ENCODE data around the gene PLAC8. TPM values are rescaled to one million over a fixed set of nuclear protein-coding genes. Genes with fewer than 3 reads are reported as not detected.
"Not testable (repeated sequence)": the region's sequence is repeated elsewhere in the genome, so short reads cannot be mapped to it uniquely, and the experiment has no call there.

PLAC8 gene
- total RNA-seq, 1 donor from 2014 or later: 4.5 TPM

- intact Hi-C loops (cut with DNase I): no loop called here
- DNase-seq (ENCODE audit: low spot score) (no peak), ATAC-seq (no peak)
Observed at GRCh38 chr4:83113429-83113786, 1.1 kb downstream of the PLAC8 start.

GRCh38 chr4:83112678-83113428 lies 1.7 kb downstream of the PLAC8 start:
- no peak for DNase-seq (ENCODE audit: low spot score)
- ATAC-seq: no peak
- intact Hi-C loops (cut with DNase I): no loop called here

- no peak for ATAC-seq
- DNase-seq (ENCODE audit: low spot score): no peak
- intact Hi-C loops (cut with DNase I): no loop called here
Observed at GRCh38 chr4:83112231-83112630, 2.3 kb downstream of the PLAC8 start.

- ATAC-seq; DNase-seq (ENCODE audit: low spot score); intact Hi-C loops (cut with DNase I): not testable (repeated sequence)
Observed at GRCh38 chr4:83111751-83112141, 2.8 kb downstream of the PLAC8 start.

- ATAC-seq: no peak
- no peak for DNase-seq (ENCODE audit: low spot score)
- intact Hi-C loops (cut with DNase I): no loop called here
Observed at GRCh38 chr4:83110970-83111750, 3.4 kb downstream of the PLAC8 start.

- intact Hi-C loops (cut with DNase I): no loop called here
- peak; percentile 90 for ATAC-seq
- DNase-seq (ENCODE audit: low spot score): peak; percentile 85
Observed at GRCh38 chr4:83110223-83110945, 4.1 kb downstream of the PLAC8 start.

- DNase-seq (ENCODE audit: low spot score): peak; percentile 61
- peak; percentile 65 for ATAC-seq
- intact Hi-C loops (cut with DNase I): no loop called here
Observed at GRCh38 chr4:83109480-83110222, 4.9 kb downstream of the PLAC8 start.

GRCh38 chr4:83108101-83108861 lies 6.2 kb downstream of the PLAC8 start:
- intact Hi-C loops (cut with DNase I): no loop called here
- DNase-seq (ENCODE audit: low spot score): no peak

GRCh38 chr4:83107631-83108030 lies 6.9 kb downstream of the PLAC8 start:
- intact Hi-C loops (cut with DNase I): no loop called here
- ATAC-seq: no peak

More at GRCh38 chr4:83108101-83108861, 6.2 kb downstream of the PLAC8 start:
- no peak for ATAC-seq

GRCh38 chr4:83104991-83105390 lies 9.5 kb downstream of the PLAC8 start:
- DNase-seq (ENCODE audit: low spot score) (no peak), ATAC-seq (no peak)
- intact Hi-C loops (cut with DNase I): no loop called here

More at GRCh38 chr4:83107631-83108030, 6.9 kb downstream of the PLAC8 start:
- no peak for DNase-seq (ENCODE audit: low spot score)

GRCh38 chr4:83096397-83096796 lies 18.1 kb downstream of the PLAC8 start:
- ATAC-seq (no peak), DNase-seq (ENCODE audit: low spot score) (no peak)
- intact Hi-C loops (cut with DNase I): no loop called here

GRCh38 chr4:83093060-83093640 lies 21.4 kb downstream of the PLAC8 start:
- DNase-seq (ENCODE audit: low spot score) (no peak), ATAC-seq (no peak)
- intact Hi-C loops (cut with DNase I): no loop called here

- ATAC-seq (no peak), DNase-seq (ENCODE audit: low spot score) (no peak)
- intact Hi-C loops (cut with DNase I): no loop called here
Observed at GRCh38 chr4:83089410-83090157, 24.9 kb downstream of the PLAC8 start.

- ATAC-seq; intact Hi-C loops (cut with DNase I); DNase-seq (ENCODE audit: low spot score): not testable (repeated sequence)
Observed at GRCh38 chr4:83084956-83085355, 29.6 kb downstream of the PLAC8 start.

- intact Hi-C loops (cut with DNase I): no loop called here
- DNase-seq (ENCODE audit: low spot score) (no peak), ATAC-seq (no peak)
Observed at GRCh38 chr4:83083925-83084475, 30.5 kb downstream of the PLAC8 start.

- ATAC-seq (no peak), DNase-seq (ENCODE audit: low spot score) (no peak)
- intact Hi-C loops (cut with DNase I): no loop called here
Observed at GRCh38 chr4:83082777-83083176, 31.8 kb downstream of the PLAC8 start.

GRCh38 chr4:83080561-83080960 lies 34.0 kb downstream of the PLAC8 start:
- ATAC-seq: no peak
- no peak for DNase-seq (ENCODE audit: low spot score)
- intact Hi-C loops (cut with DNase I): no loop called here

Measured in sciatic nerve (tissue), 2 donors.